ENCODE measurements around the gene SMTNL2. TPM values are rescaled to one million over a fixed set of nuclear protein-coding genes. Genes with fewer than 3 reads are reported as not detected.

SMTNL2 gene
- total and polyA plus RNA-seq, 2 donors (not counting 1 experiment from before 2014, with no cell fraction given), result 0.17 to 0.99 TPM

GRCh38 chr17:4631836-4632580 is 47.7 kb downstream of the SMTNL2 start:
- Histone ChIP-seq H4K20me1 (ENCODE audit: control insufficient read depth, extremely low read depth, insufficient read depth, low read length) (no peaks in the 10 kb centered on the region), H3K4me1 (ENCODE audit: control insufficient read depth, extremely low read depth, insufficient read depth, low read length) (no peaks in the 10 kb centered on the region), H3K4me3 (replicated peaks in 1 of 4; ENCODE audit: control extremely low read depth in 1 of 4, insufficient read depth in 1 of 4, low read depth in 3 of 4, low read length in 4 of 4) (no peak overlapping the region), H3K27ac (ENCODE audit: insufficient read depth, low read length) (no peak overlapping the region), H2AFZ (ENCODE audit: low read length) (no peak overlapping the region), H3K79me2 (ENCODE audit: control insufficient read depth, insufficient read depth, low read length) (no peaks in the 10 kb centered on the region), H3K4me2 (ENCODE audit: extremely low read depth, insufficient read depth, low read length) (no peak overlapping the region), H3K27me3 (ENCODE audit: control insufficient read depth, insufficient read depth, low read length) (peaks cover 8% of the 10 kb centered on the region), H3K9me3 (ENCODE audit: control insufficient read depth, insufficient read depth, low read depth, low read length) (no peaks in the 10 kb centered on the region), H3K9ac (ENCODE audit: insufficient read depth, low read length) (no peak overlapping the region), H3K36me3 (ENCODE audit: control insufficient read depth, insufficient read depth, low read length) (no peaks in the 10 kb centered on the region)
- peak in 1 of 2 donors; percentile 31 for DNase-seq (ENCODE audit: low read depth in 2 of 2)
- TF ChIP-seq, protein P1, sequence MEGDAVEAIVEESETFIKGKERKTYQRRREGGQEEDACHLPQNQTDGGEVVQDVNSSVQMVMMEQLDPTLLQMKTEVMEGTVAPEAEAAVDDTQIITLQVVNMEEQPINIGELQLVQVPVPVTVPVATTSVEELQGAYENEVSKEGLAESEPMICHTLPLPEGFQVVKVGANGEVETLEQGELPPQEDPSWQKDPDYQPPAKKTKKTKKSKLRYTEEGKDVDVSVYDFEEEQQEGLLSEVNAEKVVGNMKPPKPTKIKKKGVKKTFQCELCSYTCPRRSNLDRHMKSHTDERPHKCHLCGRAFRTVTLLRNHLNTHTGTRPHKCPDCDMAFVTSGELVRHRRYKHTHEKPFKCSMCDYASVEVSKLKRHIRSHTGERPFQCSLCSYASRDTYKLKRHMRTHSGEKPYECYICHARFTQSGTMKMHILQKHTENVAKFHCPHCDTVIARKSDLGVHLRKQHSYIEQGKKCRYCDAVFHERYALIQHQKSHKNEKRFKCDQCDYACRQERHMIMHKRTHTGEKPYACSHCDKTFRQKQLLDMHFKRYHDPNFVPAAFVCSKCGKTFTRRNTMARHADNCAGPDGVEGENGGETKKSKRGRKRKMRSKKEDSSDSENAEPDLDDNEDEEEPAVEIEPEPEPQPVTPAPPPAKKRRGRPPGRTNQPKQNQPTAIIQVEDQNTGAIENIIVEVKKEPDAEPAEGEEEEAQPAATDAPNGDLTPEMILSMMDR (conservative IDR thresholded peaks at IDR 0.05 in 1 of 2, IDR thresholded peaks at IDR 0.05 in 1 of 2; ENCODE audit: low read depth in 1 of 2, low read length in 2 of 2), result no peak
- TF ChIP-seq EZH2 (IDR thresholded peaks at IDR 0.05; ENCODE audit: low read length, missing control alignments), result no peak

DNA sequence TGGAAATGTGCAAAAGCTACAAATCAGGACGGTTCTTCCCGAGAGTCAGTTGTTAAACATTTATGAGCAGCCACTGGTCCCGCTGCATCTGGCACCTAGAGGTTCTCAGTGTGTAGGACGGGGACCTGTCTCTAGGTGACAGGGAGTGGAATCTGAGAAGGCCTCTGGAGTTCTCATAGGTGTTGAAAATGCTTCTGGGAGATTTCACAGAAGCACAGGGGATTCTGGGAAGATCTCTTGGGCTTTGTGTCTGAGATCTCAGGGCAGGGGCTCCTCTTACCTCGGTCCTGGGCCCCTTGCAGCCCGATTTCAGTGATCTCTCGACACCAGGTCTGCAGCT is 48.2 kb downstream of the SMTNL2 start:
- Histone ChIP-seq H3K4me3 (replicated peaks in 1 of 4; ENCODE audit: control extremely low read depth in 1 of 4, insufficient read depth in 1 of 4, low read depth in 3 of 4, low read length in 4 of 4) (no peak overlapping the region), H4K20me1 (ENCODE audit: control insufficient read depth, extremely low read depth, insufficient read depth, low read length) (no peaks in the 10 kb centered on the region), H3K9me3 (ENCODE audit: control insufficient read depth, insufficient read depth, low read depth, low read length) (no peaks in the 10 kb centered on the region), H3K79me2 (ENCODE audit: control insufficient read depth, insufficient read depth, low read length) (no peaks in the 10 kb centered on the region), H3K27me3 (ENCODE audit: control insufficient read depth, insufficient read depth, low read length) (peaks cover 9% of the 10 kb centered on the region), H3K36me3 (ENCODE audit: control insufficient read depth, insufficient read depth, low read length) (no peaks in the 10 kb centered on the region), H3K4me1 (ENCODE audit: control insufficient read depth, extremely low read depth, insufficient read depth, low read length) (no peaks in the 10 kb centered on the region), H3K4me2 (ENCODE audit: extremely low read depth, insufficient read depth, low read length) (no peak overlapping the region), H3K27ac (ENCODE audit: insufficient read depth, low read length) (no peak overlapping the region), H2AFZ (ENCODE audit: low read length) (no peak overlapping the region), H3K9ac (ENCODE audit: insufficient read depth, low read length) (no peak overlapping the region)
- DNase-seq (ENCODE audit: low read depth in 2 of 2), result no peak
- no peak for TF ChIP-seq EZH2 (IDR thresholded peaks at IDR 0.05; ENCODE audit: low read length, missing control alignments)
- TF ChIP-seq, protein P1 (conservative IDR thresholded peaks at IDR 0.05 in 1 of 2, IDR thresholded peaks at IDR 0.05 in 1 of 2; ENCODE audit: low read depth in 1 of 2, low read length in 2 of 2), result no peak

GRCh38 chr17:4633643-4634042 is 49.3 kb downstream of the SMTNL2 start:
- DNase-seq (ENCODE audit: low read depth in 2 of 2), result no peak
- Histone ChIP-seq H3K4me2 (ENCODE audit: extremely low read depth, insufficient read depth, low read length) (no peak overlapping the region), H3K27me3 (ENCODE audit: control insufficient read depth, insufficient read depth, low read length) (peaks cover 12% of the 10 kb centered on the region), H3K79me2 (ENCODE audit: control insufficient read depth, insufficient read depth, low read length) (no peaks in the 10 kb centered on the region), H3K9ac (ENCODE audit: insufficient read depth, low read length) (no peak overlapping the region), H3K4me1 (ENCODE audit: control insufficient read depth, extremely low read depth, insufficient read depth, low read length) (no peaks in the 10 kb centered on the region), H3K4me3 (replicated peaks in 1 of 4; ENCODE audit: control extremely low read depth in 1 of 4, insufficient read depth in 1 of 4, low read depth in 3 of 4, low read length in 4 of 4) (no peak overlapping the region), H3K27ac (ENCODE audit: insufficient read depth, low read length) (no peak overlapping the region), H4K20me1 (ENCODE audit: control insufficient read depth, extremely low read depth, insufficient read depth, low read length) (no peaks in the 10 kb centered on the region), H3K36me3 (ENCODE audit: control insufficient read depth, insufficient read depth, low read length) (no peaks in the 10 kb centered on the region), H2AFZ (ENCODE audit: low read length) (no peak overlapping the region), H3K9me3 (ENCODE audit: control insufficient read depth, insufficient read depth, low read depth, low read length) (no peaks in the 10 kb centered on the region)
- TF ChIP-seq, protein P1 (conservative IDR thresholded peaks at IDR 0.05 in 1 of 2, IDR thresholded peaks at IDR 0.05 in 1 of 2; ENCODE audit: low read depth in 1 of 2, low read length in 2 of 2), result no peak
- TF ChIP-seq EZH2 (IDR thresholded peaks at IDR 0.05; ENCODE audit: low read length, missing control alignments), result no peak
